ENCODE data around the gene INPP5J.
"Not testable (repeated sequence)": the region's sequence is repeated elsewhere in the genome, so short reads cannot be mapped to it uniquely, and the experiment has no call there.

INPP5J gene

DNA sequence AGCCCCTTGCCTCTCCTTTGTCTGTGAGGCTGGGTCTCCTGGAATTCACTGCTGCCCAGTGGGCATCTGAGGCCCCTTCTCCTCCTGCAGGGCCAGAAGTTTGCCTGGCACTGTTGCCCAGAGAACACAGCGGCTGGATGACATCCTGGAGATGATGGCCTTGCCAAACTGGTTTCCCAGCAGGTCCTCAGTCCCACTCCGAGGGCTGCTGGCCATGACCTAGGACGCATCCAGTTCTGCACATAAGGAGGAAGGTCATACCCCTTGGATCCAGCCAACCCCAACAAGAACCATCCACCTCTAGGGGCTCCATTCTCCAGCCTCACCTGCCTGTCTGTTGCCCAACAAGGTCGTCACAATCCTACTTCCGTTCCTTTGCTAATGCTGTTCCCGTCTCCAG is 45.1 kb upstream of the INPP5J start:
- H3K9me2 ChIP-seq (replicated peaks; ENCODE audit: control insufficient read depth, low read length), result no peaks in the 10 kb centered on the region
- H4K20me1 ChIP-seq (ENCODE audit: control insufficient read depth, insufficient read depth, low read depth, low read length), result no peaks in the 10 kb centered on the region

DNA sequence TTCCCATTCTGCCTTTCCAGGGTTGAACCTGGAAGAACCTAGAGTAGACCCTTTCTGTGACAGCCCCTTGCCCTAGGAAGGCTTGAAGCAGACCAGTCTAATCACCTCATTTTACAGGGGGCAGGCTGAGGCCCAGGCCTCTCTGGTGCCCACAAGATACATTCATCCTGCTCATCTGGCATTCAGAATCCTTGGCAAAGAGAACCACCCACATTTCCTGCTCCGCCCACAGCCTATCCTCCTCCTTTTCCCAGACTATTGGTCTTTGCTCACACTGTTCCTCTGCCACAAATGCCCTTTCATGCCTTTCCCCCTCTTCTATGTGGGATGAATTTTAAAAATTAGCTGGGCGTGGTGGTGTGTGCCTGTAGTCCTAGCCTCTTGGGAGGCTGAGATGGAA is 44.4 kb upstream of the INPP5J start:
- H3K9me2 ChIP-seq (replicated peaks; ENCODE audit: control insufficient read depth, low read length); H3K4me2 ChIP-seq (ENCODE audit: low read length); H3K4me3 ChIP-seq (ENCODE audit: low read length); H3K27me3 ChIP-seq (ENCODE audit: control insufficient read depth, low read length); H3K36me3 ChIP-seq (ENCODE audit: control insufficient read depth, low read length); H3K9me3 ChIP-seq (ENCODE audit: control insufficient read depth, insufficient read depth, low read length); H3K27ac ChIP-seq (ENCODE audit: low read depth, low read length); H3K79me2 ChIP-seq (ENCODE audit: control insufficient read depth, low read length); H3F3A ChIP-seq (ENCODE audit: control insufficient read depth, insufficient read depth); H4K20me1 ChIP-seq (ENCODE audit: control insufficient read depth, insufficient read depth, low read depth, low read length): not testable (repeated sequence)
- H3K4me1 ChIP-seq (ENCODE audit: control insufficient read depth, low read length), result peaks cover 35% of the 10 kb centered on the region

More for the DNA sequence above, 45.1 kb upstream of the INPP5J start:
- H3K27me3 ChIP-seq (ENCODE audit: control insufficient read depth, low read length), result no peaks in the 10 kb centered on the region
- no peak overlapping the region for H3K4me2 ChIP-seq (ENCODE audit: low read length)
- no peaks in the 10 kb centered on the region for H3K79me2 ChIP-seq (ENCODE audit: control insufficient read depth, low read length)
- no peaks in the 10 kb centered on the region for H3K36me3 ChIP-seq (ENCODE audit: control insufficient read depth, low read length)
- TF ChIP-seq, protein P1, sequence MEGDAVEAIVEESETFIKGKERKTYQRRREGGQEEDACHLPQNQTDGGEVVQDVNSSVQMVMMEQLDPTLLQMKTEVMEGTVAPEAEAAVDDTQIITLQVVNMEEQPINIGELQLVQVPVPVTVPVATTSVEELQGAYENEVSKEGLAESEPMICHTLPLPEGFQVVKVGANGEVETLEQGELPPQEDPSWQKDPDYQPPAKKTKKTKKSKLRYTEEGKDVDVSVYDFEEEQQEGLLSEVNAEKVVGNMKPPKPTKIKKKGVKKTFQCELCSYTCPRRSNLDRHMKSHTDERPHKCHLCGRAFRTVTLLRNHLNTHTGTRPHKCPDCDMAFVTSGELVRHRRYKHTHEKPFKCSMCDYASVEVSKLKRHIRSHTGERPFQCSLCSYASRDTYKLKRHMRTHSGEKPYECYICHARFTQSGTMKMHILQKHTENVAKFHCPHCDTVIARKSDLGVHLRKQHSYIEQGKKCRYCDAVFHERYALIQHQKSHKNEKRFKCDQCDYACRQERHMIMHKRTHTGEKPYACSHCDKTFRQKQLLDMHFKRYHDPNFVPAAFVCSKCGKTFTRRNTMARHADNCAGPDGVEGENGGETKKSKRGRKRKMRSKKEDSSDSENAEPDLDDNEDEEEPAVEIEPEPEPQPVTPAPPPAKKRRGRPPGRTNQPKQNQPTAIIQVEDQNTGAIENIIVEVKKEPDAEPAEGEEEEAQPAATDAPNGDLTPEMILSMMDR (IDR thresholded peaks at IDR 0.05; ENCODE audit: low read depth, low read length, poor library complexity, severe bottlenecking), result no peak
- TF ChIP-seq EZH2phosphoT487 (IDR thresholded peaks at IDR 0.05; ENCODE audit: borderline replicate concordance, low read length), result no peak
- H3K4me3 ChIP-seq (ENCODE audit: low read length), result no peak overlapping the region
- H3F3A ChIP-seq (ENCODE audit: control insufficient read depth, insufficient read depth), result no peaks in the 10 kb centered on the region
- H3K4me1 ChIP-seq (ENCODE audit: control insufficient read depth, low read length), result peaks cover 28% of the 10 kb centered on the region
- H3K9me3 ChIP-seq (ENCODE audit: control insufficient read depth, insufficient read depth, low read length), result no peaks in the 10 kb centered on the region
- no peak overlapping the region for H3K27ac ChIP-seq (ENCODE audit: low read depth, low read length)

DNA sequence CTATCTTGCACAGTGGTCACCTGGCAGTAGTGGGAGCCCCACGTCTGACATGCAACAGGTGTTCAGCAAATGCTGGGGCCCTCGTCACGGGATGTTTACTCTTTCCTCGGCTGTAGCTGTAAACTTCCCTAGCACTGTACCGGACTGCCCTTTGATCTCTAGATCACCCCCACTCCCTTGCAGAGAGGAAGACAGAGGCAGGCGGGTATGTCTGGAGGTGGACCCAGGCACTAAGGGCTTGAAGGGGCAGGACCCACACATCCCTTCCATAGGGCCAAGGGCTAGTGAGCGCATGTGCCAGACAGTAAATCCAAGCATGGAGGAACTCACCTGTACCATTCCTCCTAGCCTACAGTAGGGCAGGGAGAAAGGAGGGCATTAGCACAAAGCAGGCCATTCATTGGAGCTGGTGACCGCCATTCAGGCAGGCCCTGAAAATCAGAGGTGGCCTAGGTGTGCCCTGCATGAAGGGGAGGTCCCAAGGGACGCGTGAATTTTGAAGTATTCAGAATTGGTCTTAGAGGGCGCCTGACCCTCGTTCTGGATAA is 43.6 kb upstream of the INPP5J start:
- no peak overlapping the region for H3K27ac ChIP-seq (ENCODE audit: low read depth, low read length)
- H3K4me1 ChIP-seq (ENCODE audit: control insufficient read depth, low read length), result peaks cover 43% of the 10 kb centered on the region
- H3K36me3 ChIP-seq (ENCODE audit: control insufficient read depth, low read length), result no peaks in the 10 kb centered on the region
- 0 out of 2 replicates have a peak overlapping the region, but pooled peaks have one; percentile 13 for H3K4me2 ChIP-seq (ENCODE audit: low read length)
- H3K79me2 ChIP-seq (ENCODE audit: control insufficient read depth, low read length), result peaks cover 15% of the 10 kb centered on the region
- no peaks in the 10 kb centered on the region for H4K20me1 ChIP-seq (ENCODE audit: control insufficient read depth, insufficient read depth, low read depth, low read length)
- H3K4me3 ChIP-seq (ENCODE audit: low read length), result no peak overlapping the region
- H3F3A ChIP-seq (ENCODE audit: control insufficient read depth, insufficient read depth), result 0 out of 2 replicates have a peak, but pooled peaks cover 4% of the 10 kb centered on the region
- H3K9me2 ChIP-seq (replicated peaks; ENCODE audit: control insufficient read depth, low read length), result no peaks in the 10 kb centered on the region
- no peaks in the 10 kb centered on the region for H3K9me3 ChIP-seq (ENCODE audit: control insufficient read depth, insufficient read depth, low read length)
- TF ChIP-seq, protein P1 (IDR thresholded peaks at IDR 0.05; ENCODE audit: low read depth, low read length, poor library complexity, severe bottlenecking), result no peak
- no peak for TF ChIP-seq EZH2phosphoT487 (IDR thresholded peaks at IDR 0.05; ENCODE audit: borderline replicate concordance, low read length)
- H3K27me3 ChIP-seq (ENCODE audit: control insufficient read depth, low read length), result no peaks in the 10 kb centered on the region

DNA sequence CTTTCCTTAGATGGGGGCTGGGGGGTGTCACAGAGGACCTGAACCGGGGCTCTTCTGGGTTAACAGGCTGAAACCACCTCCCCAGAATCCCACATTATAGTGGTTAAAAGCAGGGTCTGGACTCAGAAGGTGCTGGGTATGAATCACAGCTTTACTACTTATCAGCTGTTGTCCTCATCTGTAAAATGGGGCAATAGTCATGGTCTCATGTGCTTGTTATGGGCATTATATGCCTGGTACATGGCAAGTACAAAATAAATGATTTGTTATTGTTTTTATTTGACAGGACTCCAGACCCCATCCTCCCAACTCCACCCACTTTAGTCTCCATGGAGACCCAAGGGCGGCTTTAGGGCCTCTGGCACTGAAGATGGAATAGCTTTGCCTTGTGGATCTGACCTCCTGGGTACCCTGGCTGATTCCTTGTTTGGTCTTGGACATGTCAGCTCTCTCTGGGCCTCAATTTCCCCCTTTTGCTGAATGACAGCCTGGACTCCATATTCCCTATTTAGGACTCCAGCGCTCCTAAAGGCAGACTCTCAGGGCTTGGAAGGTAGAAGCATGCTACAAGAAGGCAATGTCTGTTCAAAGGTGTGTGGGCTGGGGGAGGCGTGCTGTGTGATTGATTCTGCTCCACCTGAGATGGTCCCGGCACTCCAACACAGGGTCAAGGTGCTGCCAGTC is 42.5 kb upstream of the INPP5J start:
- no peak for TF ChIP-seq EZH2phosphoT487 (IDR thresholded peaks at IDR 0.05; ENCODE audit: borderline replicate concordance, low read length)
- TF ChIP-seq, protein P1 (IDR thresholded peaks at IDR 0.05; ENCODE audit: low read depth, low read length, poor library complexity, severe bottlenecking), result no peak

More for the DNA sequence above, 42.5 kb upstream of the INPP5J start:
- H3K27me3 ChIP-seq (ENCODE audit: control insufficient read depth, low read length), result no peaks in the 10 kb centered on the region
- no peaks in the 10 kb centered on the region for H3K9me3 ChIP-seq (ENCODE audit: control insufficient read depth, insufficient read depth, low read length)
- H3K27ac ChIP-seq (ENCODE audit: low read depth, low read length), result no peak overlapping the region
- peaks cover 46% of the 10 kb centered on the region for H3K4me1 ChIP-seq (ENCODE audit: control insufficient read depth, low read length)
- H3K36me3 ChIP-seq (ENCODE audit: control insufficient read depth, low read length), result 0 out of 2 replicates have a peak, but pooled peaks cover 3% of the 10 kb centered on the region
- no peaks in the 10 kb centered on the region for H4K20me1 ChIP-seq (ENCODE audit: control insufficient read depth, insufficient read depth, low read depth, low read length)
- no peaks in the 10 kb centered on the region for H3K9me2 ChIP-seq (replicated peaks; ENCODE audit: control insufficient read depth, low read length)
- H3K4me3 ChIP-seq (ENCODE audit: low read length), result peak overlapping the region; percentile 84
- H3K4me2 ChIP-seq (ENCODE audit: low read length), result peak overlapping the region; percentile 98
- 0 out of 2 replicates have a peak, but pooled peaks cover 4% of the 10 kb centered on the region for H3F3A ChIP-seq (ENCODE audit: control insufficient read depth, insufficient read depth)
- H3K79me2 ChIP-seq (ENCODE audit: control insufficient read depth, low read length), result peaks cover 19% of the 10 kb centered on the region
